Stimulated activated CD4-positive, alpha-beta T cell treated with anti-CD3 and anti-CD28 coated beads, Interleukin-2, amount 100 ng/mL, for 48 hours (primary cell): ENCODE measurements around the gene ILK.
A peak's percentile ranks its signal among the peaks of the same experiment; 100 is the strongest.

Source experiments
- DNase-seq, 2 donors: peaks; one replicate each; pipeline ENCODE4 v3.0.0-alpha.2; 2020

The ILK gene

GRCh38 chr11:6638429-6638828 is 34.9 kb downstream of the ILK start:
- no peak for DNase-seq

- no peak for DNase-seq
Observed at GRCh38 chr11:6640036-6640984, 36.7 kb downstream of the ILK start.

GRCh38 chr11:6640985-6641701 is 37.6 kb downstream of the ILK start:
- no peak for DNase-seq

GRCh38 chr11:6642957-6643356 is 39.4 kb downstream of the ILK start:
- no peak for DNase-seq

GRCh38 chr11:6646071-6646470 is 42.5 kb downstream of the ILK start:
- no peak for DNase-seq

GRCh38 chr11:6646576-6646917 is 43.0 kb downstream of the ILK start:
- no peak for DNase-seq

GRCh38 chr11:6646918-6647679 is 43.5 kb downstream of the ILK start:
- peak in 1 of 2 donors; percentile 23 for DNase-seq

GRCh38 chr11:6647836-6648235 is 44.3 kb downstream of the ILK start:
- DNase-seq = no peak

GRCh38 chr11:6648501-6648900 is 44.9 kb downstream of the ILK start:
- no peak for DNase-seq

GRCh38 chr11:6650104-6650503 is 46.5 kb downstream of the ILK start:
- no peak for DNase-seq

GRCh38 chr11:6650980-6651379 is 47.4 kb downstream of the ILK start:
- DNase-seq = peak in 1 of 2 donors; percentile 24

- no peak for DNase-seq
Observed at GRCh38 chr11:6652182-6652581, 48.6 kb downstream of the ILK start.

GRCh38 chr11:6653097-6653496 is 49.5 kb downstream of the ILK start:
- no peak for DNase-seq

- no peak for DNase-seq
Observed at GRCh38 chr11:6653656-6654055, 50.1 kb downstream of the ILK start.

- no peak for DNase-seq
Observed at GRCh38 chr11:6654281-6655019, 50.9 kb downstream of the ILK start.

GRCh38 chr11:6655020-6655789 is 51.6 kb downstream of the ILK start:
- DNase-seq = peak in 1 of 2 donors; percentile 24

GRCh38 chr11:6655790-6656583 is 52.4 kb downstream of the ILK start, which contains the start of gene DCHS1:
Gene DCHS1 (minus strand): TSS chr11:6655809. CDS start chr11:6641613, 14,196 bp downstream.
- DNase-seq = no peak

- no peak for DNase-seq
Observed at GRCh38 chr11:6656584-6656915, 53.0 kb downstream of the ILK start.

- no peak for DNase-seq
Observed at GRCh38 chr11:6656936-6657335, 53.4 kb downstream of the ILK start.

- DNase-seq = no peak
Observed at GRCh38 chr11:6657346-6657745, 53.8 kb downstream of the ILK start.

GRCh38 chr11:6658647-6659046 is 55.1 kb downstream of the ILK start:
- no peak for DNase-seq
